H7 (cell line): ENCODE data around the gene CHGA. TPM values are rescaled to one million over a fixed set of nuclear protein-coding genes. Genes with fewer than 3 reads are reported as not detected.

Source experiments
- DNase-seq: peaks from one replicate; pipeline ENCODE4 v3.0.0; 2012
- H3K27me3 ChIP-seq: 2 replicates; pipeline ENCODE4 v1.6.0; 2011; ENCODE audit warnings: mild to moderate bottlenecking, low read length; ENCODE audit not compliant: control insufficient read depth, insufficient read depth
- H3K36me3 ChIP-seq: replicated peaks from 2 replicates; pipeline ENCODE4 v1.5.1; 2011; ENCODE audit warnings: low read length; ENCODE audit not compliant: control insufficient read depth, insufficient read depth
- H3K4me3 ChIP-seq: 2 replicates; pipeline ENCODE4 v1.5.1; 2011; ENCODE audit warnings: low read depth, mild to moderate bottlenecking, control low read depth, low read length, moderate library complexity; ENCODE audit not compliant: insufficient read depth
- total RNA-seq: library from RNA; depleted of rRNA; stranded (reverse); fragments of >200 nt; shearing (Covaris generic); gene quantifications from 2 replicates; pipeline ENCODE4 v1.2.3, GENCODE V29; 2014

Gene CHGA
- total RNA-seq, 1 experiment from 2014 or later: 20.6 TPM

DNA sequence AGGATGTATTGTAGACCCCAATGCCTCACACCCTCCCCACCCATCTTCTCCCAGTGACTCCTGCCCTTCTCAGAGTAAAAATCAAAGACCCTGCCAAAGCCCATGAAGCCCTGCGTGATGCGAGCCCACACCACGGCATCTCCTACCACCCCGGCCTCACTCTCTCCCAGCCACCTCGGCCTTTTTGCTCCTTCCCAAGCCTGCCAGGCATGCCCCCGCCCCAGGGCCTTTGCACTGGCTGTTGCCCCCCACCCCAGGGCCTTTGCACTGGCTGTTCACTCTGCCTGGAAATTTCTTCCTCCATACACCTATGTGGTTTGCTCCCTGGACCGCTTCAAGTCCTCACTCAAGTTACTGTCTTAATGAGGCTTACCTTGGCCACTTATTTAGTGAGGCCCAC is 5.0 kb upstream of the CHGA start:
- H3K27me3 ChIP-seq: peaks cover 4% of the 10 kb centered on the region
- no peaks in the 10 kb centered on the region for H3K36me3 ChIP-seq
- DNase-seq: no peak
- H3K4me3 ChIP-seq: no peak overlapping the region

- peaks cover 4% of the 10 kb centered on the region for H3K27me3 ChIP-seq
These were observed 2.9 kb upstream of the CHGA start for GRCh38 chr14:92920001-92920400.

GRCh38 chr14:92922155-92922735 is 705 bp upstream of the CHGA start:
- Histone ChIP-seq H3K4me3 (peak overlapping the region; percentile 54), H3K27me3 (peaks cover 2% of the 10 kb centered on the region), H3K36me3 (no peaks in the 10 kb centered on the region)
- peak; percentile 52 for DNase-seq

More at GRCh38 chr14:92920001-92920400, 2.9 kb upstream of the CHGA start:
- no peaks in the 10 kb centered on the region for H3K36me3 ChIP-seq
- no peak for DNase-seq
- no peak overlapping the region for H3K4me3 ChIP-seq

DNA sequence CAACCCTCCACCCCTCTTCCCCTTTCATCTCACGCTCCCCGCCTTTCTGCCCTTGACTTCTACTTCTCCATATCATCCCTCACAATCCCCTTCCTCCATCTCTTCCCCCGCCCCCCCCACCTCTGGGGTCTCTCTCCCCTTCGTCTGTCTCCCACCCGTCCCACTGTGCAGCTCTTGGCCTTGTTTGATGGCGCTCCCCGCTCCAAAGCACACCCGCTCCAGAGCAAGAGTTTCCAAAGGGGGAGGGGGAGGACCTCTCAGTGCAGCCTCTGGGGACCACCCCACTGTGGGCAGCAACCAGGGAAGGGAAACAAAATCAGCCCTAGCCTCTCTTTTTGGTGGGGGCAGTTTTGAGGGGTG is 774 bp downstream of the CHGA start:
- Histone ChIP-seq H3K36me3 (no peaks in the 10 kb centered on the region), H3K27me3 (peaks cover 2% of the 10 kb centered on the region), H3K4me3 (peak overlapping the region; percentile 54)
- DNase-seq: no peak

GRCh38 chr14:92924247-92924646 is 1.3 kb downstream of the CHGA start:
- Histone ChIP-seq H3K27me3 (peaks cover 2% of the 10 kb centered on the region), H3K36me3 (no peaks in the 10 kb centered on the region), H3K4me3 (no peak overlapping the region)
- peak; percentile 84 for DNase-seq

DNA sequence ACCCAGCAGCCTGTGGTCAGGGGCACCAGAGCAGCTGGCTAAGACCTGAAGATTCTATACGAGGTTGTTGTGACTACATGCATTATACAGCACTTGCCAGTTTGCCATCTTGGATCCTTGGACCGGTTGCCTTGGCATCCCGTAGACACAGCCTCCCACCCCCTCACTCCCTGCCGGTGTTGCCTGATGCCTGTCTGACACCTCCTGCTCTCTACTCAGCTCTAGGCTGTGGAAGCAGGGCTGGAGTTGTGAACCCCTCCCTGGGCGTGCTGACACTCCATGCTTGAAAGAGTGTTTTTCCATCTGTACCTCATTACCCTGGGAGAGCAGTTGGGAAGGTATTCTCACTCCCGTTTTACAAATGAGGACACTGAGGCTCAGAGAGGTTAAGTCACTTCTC is 2.5 kb downstream of the CHGA start:
- Histone ChIP-seq H3K36me3 (no peaks in the 10 kb centered on the region), H3K27me3 (peaks cover 2% of the 10 kb centered on the region), H3K4me3 (no peak overlapping the region)
- DNase-seq: no peak

DNA sequence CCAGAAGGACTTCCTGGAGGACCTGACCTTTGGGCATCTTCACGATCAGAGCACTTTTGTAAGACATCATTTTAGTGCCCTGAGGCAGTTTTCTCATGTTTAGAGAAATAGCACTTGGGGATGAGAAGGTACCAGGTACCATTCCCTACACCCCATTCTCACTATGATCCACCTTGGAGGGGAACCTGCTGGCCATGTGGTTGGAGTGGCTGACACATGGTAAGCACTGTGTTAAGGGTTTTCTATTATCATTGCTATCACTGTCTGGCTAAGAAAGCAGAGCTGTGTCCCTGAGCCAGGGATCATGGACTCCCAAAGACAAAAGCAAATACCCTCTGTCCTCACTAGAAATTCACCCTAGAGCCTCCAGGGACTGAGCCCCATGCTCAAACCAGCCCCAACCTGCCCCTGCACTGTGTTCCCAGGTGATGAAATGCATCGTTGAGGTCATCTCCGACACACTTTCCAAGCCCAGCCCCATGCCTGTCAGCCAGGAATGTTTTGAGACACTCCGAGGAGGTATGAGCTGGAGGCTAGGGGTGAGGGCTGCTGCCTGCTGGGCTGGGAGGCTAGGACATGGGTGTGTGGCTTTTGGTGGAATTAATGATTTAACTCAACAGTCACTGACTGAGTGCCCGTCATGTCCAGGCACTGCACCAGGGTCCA is 3.4 kb downstream of the CHGA start:
- no peaks in the 10 kb centered on the region for H3K36me3 ChIP-seq
- no peak overlapping the region for H3K4me3 ChIP-seq
- peaks cover 2% of the 10 kb centered on the region for H3K27me3 ChIP-seq
- no peak for DNase-seq

DNA sequence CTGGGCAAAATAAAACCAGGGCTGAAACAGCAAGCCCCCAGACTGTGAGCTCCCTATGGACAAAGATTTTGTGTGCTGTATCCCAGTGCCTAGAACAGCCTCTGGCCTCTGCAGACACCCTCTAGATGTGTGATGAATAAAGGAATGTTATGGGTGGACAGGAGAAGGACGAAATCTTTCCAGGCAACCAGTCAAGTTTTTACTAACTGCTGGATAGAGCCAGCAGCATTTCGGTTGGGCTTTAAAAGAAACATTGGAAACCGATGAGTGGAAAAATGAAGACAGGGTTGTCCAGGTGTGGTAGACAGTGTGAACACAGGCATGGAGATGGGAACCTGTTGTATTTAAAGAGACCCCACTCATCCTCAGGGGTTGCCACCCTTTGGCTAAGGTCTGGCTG is 4.0 kb downstream of the CHGA start:
- no peak for DNase-seq
- H3K36me3 ChIP-seq: no peaks in the 10 kb centered on the region
- H3K4me3 ChIP-seq: no peak overlapping the region
- H3K27me3 ChIP-seq: peaks cover 2% of the 10 kb centered on the region

DNA sequence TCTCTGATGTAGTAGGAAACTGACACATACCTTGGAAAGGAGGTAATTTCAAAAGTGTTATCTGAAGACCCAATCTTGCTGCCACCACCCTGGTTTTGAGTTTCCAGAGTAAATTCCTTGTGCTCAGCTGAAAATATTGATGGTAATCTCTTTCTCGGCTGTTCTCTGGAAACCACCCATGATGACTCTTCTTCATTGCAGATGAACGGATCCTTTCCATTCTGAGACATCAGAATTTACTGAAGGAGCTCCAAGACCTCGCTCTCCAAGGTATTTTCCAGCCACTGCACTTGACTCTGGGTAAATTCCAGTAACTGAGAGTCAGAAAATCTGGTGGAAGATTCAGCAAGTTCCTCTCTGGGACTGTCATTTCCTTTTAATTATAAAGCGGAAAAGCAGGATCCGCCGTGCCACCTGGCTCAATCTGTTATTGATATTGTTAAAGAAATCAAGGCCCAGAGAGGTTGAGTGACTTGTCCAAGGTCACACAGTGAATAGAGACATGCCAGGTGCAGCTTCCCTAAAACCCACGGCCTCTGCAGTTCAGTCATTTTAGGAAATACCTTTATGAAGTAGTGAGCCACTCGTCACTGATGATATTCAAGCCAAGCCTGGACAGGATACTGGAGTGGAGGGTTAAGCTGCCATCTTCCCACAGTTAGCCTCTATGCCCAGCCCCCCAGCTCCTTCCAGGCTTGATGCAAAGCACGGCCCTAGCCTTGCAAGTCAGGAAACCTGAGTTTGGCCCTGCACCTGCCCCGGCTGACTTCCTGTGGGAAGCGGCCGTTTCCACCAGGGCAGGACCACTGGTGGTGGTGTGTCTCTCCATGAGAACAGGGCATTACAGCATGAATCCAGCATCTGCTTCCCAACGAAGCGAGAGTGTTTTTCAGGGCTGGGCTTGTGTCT is 4.7 kb downstream of the CHGA start:
- DNase-seq: no peak
- Histone ChIP-seq H3K4me3 (no peak overlapping the region), H3K27me3 (no peaks in the 10 kb centered on the region), H3K36me3 (no peaks in the 10 kb centered on the region)

GRCh38 chr14:92928258-92928629 is 5.3 kb downstream of the CHGA start:
- Histone ChIP-seq H3K4me3 (no peak overlapping the region), H3K36me3 (no peaks in the 10 kb centered on the region), H3K27me3 (no peaks in the 10 kb centered on the region)
- DNase-seq: no peak

DNA sequence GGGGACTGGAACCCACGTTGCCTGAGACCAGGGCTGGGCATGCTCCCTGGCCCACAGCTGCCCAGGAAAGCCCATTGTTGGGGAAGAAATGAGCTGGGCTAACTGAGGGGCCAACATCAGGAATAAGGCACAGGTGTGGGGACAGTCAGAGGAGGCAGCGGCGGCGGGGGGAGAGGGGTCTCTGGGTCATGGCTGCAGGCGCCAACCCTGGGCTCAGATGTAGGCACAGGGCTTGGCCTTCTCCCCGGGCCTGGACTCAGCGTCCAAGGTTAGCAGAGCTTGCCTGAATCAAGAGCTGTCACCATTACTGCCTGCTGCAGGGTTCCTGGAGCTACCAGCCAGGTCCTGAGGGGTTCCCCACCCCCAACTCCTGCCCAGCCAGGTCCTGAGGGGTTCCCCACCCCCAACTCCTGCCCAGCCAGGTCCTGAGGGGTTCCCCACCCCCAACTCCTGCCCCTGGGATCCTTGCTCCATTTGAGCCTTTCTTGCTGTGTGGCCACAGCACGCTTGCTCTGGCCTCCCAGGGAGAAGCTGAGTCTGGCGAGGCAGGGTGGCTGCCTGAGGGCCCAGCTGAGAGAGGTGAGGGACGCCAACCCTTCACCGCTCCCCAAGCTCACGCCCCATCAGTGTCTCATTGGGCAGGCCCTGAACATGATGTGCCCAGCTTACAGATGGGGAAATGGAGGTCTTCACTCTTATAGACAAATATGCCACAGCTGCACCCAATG is 6.2 kb downstream of the CHGA start:
- DNase-seq: no peak
- no peaks in the 10 kb centered on the region for H3K27me3 ChIP-seq
- no peaks in the 10 kb centered on the region for H3K36me3 ChIP-seq
- no peak overlapping the region for H3K4me3 ChIP-seq

GRCh38 chr14:92929689-92930608 is 7.0 kb downstream of the CHGA start:
- no peaks in the 10 kb centered on the region for H3K27me3 ChIP-seq
- H3K36me3 ChIP-seq: no peaks in the 10 kb centered on the region
- no peak overlapping the region for H3K4me3 ChIP-seq
- DNase-seq: no peak

GRCh38 chr14:92930737-92931602 is 8.0 kb downstream of the CHGA start:
- DNase-seq: no peak
- no peak overlapping the region for H3K4me3 ChIP-seq
- H3K27me3 ChIP-seq: no peaks in the 10 kb centered on the region
- no peaks in the 10 kb centered on the region for H3K36me3 ChIP-seq
